ENCODE measurements around the gene FOSB. TPM values are rescaled to one million over a fixed set of nuclear protein-coding genes. Genes with fewer than 3 reads are reported as not detected.

Gene FOSB
- total RNA-seq, 3 donors from 2014 or later, result 29.8 to 109 (median 38.4) TPM

DNA sequence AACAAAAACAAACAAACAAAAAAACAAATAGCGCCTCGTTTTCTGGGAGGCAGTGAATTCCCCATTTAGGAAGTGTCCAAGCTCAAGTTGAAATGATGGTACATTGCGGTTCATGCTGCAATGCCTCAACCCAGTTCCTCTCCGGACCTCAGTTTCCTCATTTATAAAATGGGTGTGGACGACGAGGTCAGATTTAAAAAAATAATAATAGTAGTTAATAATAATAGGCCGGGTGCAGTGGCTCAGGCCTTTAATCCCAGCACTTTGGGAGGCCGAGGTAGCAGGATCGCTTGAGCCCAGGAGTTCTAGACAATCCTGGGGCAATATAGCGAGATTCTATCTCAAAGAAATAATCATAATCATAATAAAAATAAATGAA lies 28.6 kb upstream of the FOSB start:
- peak overlapping the region; percentile 58 to 88 (median 74) for H3K4me3 ChIP-seq

DNA sequence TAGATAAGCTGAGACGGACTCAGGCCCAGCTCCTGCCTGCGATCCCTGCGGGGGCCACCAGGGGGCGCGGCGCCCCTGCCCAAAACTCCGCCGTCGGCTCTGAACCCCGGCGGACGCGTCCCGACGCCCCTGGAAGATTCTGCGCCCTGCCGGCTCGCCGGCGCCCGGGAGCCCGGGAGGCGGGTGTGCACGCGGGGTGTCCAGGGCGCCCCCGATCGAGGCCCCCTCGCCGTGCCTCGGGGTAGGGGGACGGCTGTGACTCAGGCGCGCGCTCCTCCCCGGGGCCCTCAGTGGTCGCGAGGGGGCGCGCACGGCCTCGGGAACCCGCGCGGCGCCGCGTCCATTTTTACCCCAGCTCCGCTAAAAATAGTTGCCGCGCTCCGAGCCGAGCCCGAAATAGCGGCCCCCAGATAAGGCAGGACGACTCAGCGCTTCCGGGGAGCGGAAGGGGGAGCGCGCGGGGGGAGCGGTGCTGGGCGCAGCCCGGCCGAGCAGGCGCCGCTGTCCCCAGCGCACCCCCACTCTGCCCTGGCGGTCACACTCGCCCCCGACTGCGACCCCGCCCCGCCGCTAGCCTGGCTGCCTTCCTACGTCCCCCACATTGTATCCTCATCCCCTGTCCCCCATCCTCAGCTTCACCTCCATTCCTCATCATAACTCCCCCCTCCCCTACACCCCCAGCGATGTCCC lies 28.1 kb upstream of the FOSB start:
- Histone ChIP-seq H3K27me3 (no peaks in the 10 kb centered on the region), H3K27ac (peak overlapping the region; percentile 96 to 97), H3K4me3 (peak overlapping the region; percentile 58 to 88 (median 74)), H3K9me3 (no peaks in the 10 kb centered on the region), H3K36me3 (no peaks in the 10 kb centered on the region), H3K4me1 (peaks cover 0 to 7% of the 10 kb centered on the region in 2 donors)
- DNase-seq (ENCODE audit: low spot score in 2 of 2), result peak; percentile 69 to 75
- TF ChIP-seq POLR2A (IDR thresholded peaks at IDR 0.05) (no peak), POLR2AphosphoS5 (IDR thresholded peaks at IDR 0.05) (peak in 2 of 3 donors; percentile 37 to 64)
- TF ChIP-seq, protein P1, sequence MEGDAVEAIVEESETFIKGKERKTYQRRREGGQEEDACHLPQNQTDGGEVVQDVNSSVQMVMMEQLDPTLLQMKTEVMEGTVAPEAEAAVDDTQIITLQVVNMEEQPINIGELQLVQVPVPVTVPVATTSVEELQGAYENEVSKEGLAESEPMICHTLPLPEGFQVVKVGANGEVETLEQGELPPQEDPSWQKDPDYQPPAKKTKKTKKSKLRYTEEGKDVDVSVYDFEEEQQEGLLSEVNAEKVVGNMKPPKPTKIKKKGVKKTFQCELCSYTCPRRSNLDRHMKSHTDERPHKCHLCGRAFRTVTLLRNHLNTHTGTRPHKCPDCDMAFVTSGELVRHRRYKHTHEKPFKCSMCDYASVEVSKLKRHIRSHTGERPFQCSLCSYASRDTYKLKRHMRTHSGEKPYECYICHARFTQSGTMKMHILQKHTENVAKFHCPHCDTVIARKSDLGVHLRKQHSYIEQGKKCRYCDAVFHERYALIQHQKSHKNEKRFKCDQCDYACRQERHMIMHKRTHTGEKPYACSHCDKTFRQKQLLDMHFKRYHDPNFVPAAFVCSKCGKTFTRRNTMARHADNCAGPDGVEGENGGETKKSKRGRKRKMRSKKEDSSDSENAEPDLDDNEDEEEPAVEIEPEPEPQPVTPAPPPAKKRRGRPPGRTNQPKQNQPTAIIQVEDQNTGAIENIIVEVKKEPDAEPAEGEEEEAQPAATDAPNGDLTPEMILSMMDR (IDR thresholded peaks at IDR 0.05), result peak; percentile 96 to 99 (median 99)
- intact Hi-C loops (cut with DNase I; ENCODE audit: low total_unique reads), result loop anchor here (2.0 kb wide), 1 partner anchor 41 kb away; no protein-coding TSS in a partner anchor

More for the DNA sequence above, 28.6 kb upstream of the FOSB start:
- no peak for TF ChIP-seq POLR2AphosphoS5 (IDR thresholded peaks at IDR 0.05)
- TF ChIP-seq, protein P1 (IDR thresholded peaks at IDR 0.05), result no peak
- TF ChIP-seq POLR2A (IDR thresholded peaks at IDR 0.05), result no peak
- Histone ChIP-seq H3K36me3 (no peaks in the 10 kb centered on the region), H3K27me3 (no peaks in the 10 kb centered on the region), H3K4me1 (peaks cover 0 to 4% of the 10 kb centered on the region in 2 donors), H3K27ac (peak overlapping the region; percentile 96 to 97), H3K9me3 (no peaks in the 10 kb centered on the region)
- intact Hi-C loops (cut with DNase I; ENCODE audit: low total_unique reads), result loop anchor here (2.0 kb wide), 1 partner anchor 42 kb away; no protein-coding TSS in a partner anchor
- no peak for DNase-seq (ENCODE audit: low spot score in 2 of 2)

DNA sequence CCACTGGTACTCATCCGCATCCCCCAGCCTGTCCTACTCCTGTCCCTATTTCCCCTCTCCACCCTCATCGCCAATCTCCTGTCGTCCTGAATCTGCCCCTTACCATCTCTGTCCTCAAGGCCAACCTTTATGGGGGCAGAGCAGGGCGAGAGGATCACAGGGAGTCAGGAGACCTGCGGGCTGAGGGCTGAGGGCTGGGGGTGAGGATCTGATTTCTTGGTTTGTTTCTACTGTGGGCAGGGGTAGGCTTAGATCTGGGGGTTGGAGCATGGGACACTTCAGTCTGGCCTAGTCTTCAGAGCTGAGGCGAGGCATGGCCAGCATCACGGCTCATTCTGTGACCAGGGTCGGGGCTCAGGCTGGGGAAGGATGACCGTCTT lies 27.5 kb upstream of the FOSB start:
- Histone ChIP-seq H3K27ac (peak overlapping the region; percentile 96 to 97), H3K4me1 (peaks cover 0 to 12% of the 10 kb centered on the region in 2 donors), H3K27me3 (no peaks in the 10 kb centered on the region), H3K4me3 (peak overlapping the region; percentile 58 to 88 (median 74)), H3K9me3 (no peaks in the 10 kb centered on the region), H3K36me3 (no peaks in the 10 kb centered on the region)
- intact Hi-C loops (cut with DNase I; ENCODE audit: low total_unique reads), result no loop called here
- TF ChIP-seq, protein P1 (IDR thresholded peaks at IDR 0.05), result no peak
- TF ChIP-seq POLR2AphosphoS5 (IDR thresholded peaks at IDR 0.05), result no peak
- no peak for TF ChIP-seq POLR2A (IDR thresholded peaks at IDR 0.05)
- no peak for DNase-seq (ENCODE audit: low spot score in 2 of 2)

DNA sequence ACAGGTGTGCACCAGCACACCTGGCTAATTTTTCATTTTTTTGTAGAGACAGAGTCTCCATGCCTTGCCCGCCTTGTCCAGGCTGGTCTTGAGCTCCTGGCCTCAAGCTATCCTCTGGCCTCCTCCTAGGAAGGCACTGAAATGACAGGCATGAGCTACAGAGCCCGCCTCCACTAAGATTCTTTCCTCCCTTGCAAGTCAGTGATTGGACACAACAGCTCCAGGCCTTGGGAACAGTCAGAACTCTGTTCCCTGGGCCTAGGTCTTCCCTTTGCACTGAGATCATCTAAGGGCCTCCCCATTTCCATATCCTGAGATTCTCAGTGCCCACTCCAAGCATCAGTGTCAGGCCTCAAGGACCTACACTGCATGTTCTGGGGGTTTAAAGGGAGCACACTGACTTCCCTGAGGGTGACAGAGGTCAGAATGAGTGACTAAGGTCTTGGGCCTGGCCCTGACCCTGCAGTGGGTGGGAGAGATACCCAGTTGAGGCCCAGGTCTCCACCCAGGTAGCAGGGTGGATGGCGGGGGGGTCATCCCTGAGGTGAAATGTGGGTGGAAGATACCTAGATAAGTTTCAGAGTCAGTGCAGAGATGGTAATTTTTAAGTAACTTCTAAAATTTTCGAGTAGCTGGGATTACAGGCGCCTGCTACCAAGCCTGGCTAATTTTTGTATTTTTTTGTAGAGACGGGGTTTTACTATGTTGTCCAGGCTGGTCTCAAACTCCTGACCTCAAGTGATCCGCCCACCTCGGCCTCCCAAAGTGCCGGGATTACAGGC lies 26.7 kb upstream of the FOSB start:
- H3K4me1 ChIP-seq, result peaks cover 0 to 12% of the 10 kb centered on the region in 2 donors

More for the DNA sequence above, 26.7 kb upstream of the FOSB start:
- DNase-seq (ENCODE audit: low spot score in 2 of 2), result no peak
- TF ChIP-seq, protein P1 (IDR thresholded peaks at IDR 0.05), result no peak
- no peak for TF ChIP-seq POLR2A (IDR thresholded peaks at IDR 0.05)
- TF ChIP-seq POLR2AphosphoS5 (IDR thresholded peaks at IDR 0.05), result no peak
- peak overlapping the region; percentile 96 to 97 for H3K27ac ChIP-seq
- H3K9me3 ChIP-seq, result no peaks in the 10 kb centered on the region
- intact Hi-C loops (cut with DNase I; ENCODE audit: low total_unique reads), result no loop called here
- no peak overlapping the region for H3K4me3 ChIP-seq
- H3K27me3 ChIP-seq, result no peaks in the 10 kb centered on the region
- no peaks in the 10 kb centered on the region for H3K36me3 ChIP-seq

Measured in breast epithelium (tissue), 4 donors.